ENCODE data around the gene CDS2. TPM values are rescaled to one million over a fixed set of nuclear protein-coding genes. Genes with fewer than 3 reads are reported as not detected.
A peak's percentile ranks its signal among the peaks of the same experiment; 100 is the strongest.

The CDS2 gene
- total RNA-seq, 1 experiment from 2014 or later: 49.1 TPM

- no peak for TF ChIP-seq ZNF317 (CRISPR knock-in tag; IDR thresholded peaks at IDR 0.05; ENCODE audit: borderline replicate concordance, low read depth)
These were observed 38.1 kb downstream of the CDS2 start (continued) for GRCh38 chr20:5164645-5165625.

- Mint-ChIP-seq H3K4me1 (peaks cover 55% of the 10 kb centered on the region), H3K36me3 (no peaks in the 10 kb centered on the region), H3K4me3 (no peak overlapping the region), H3K27ac (peak overlapping the region; percentile 93), H3K9me3 (no peaks in the 10 kb centered on the region), H3K27me3 (ENCODE audit: low read depth) (no peaks in the 10 kb centered on the region)
- ChIA-PET POLR2A (interaction anchor here (0.6 to 1.5 kb wide), 4 partner anchors 12 to 120 kb away, joined by 3 to 9 read pairs (median 6); partner anchors contain the start of gene CDS2), CTCF (interaction anchor here (1.0 to 4.9 kb wide), 5 partner anchors 10 to 54 kb away, joined by 3 to 48 read pairs (median 5); partner anchors contain the start of gene CDS2)
- TF ChIP-seq NR3C1 (CRISPR knock-in tag; conservative IDR thresholded peaks at IDR 0.05; ENCODE audit: low read depth): no peak
- TF ChIP-seq GTF2I (CRISPR knock-in tag; conservative IDR thresholded peaks at IDR 0.05): no peak
- peak; percentile 4; the same call in 1 of the 2 replicates for TF ChIP-seq ZNF121 (CRISPR knock-in tag; IDR thresholded peaks at IDR 0.05)
- TF ChIP-seq CBFB (CRISPR knock-in tag; IDR thresholded peaks at IDR 0.05; ENCODE audit: low read depth): no peak
- no peak for TF ChIP-seq TCF7 (CRISPR knock-in tag; IDR thresholded peaks at IDR 0.05; ENCODE audit: low read depth)
- no peak for TF ChIP-seq NFE2L1 (CRISPR knock-in tag; IDR thresholded peaks at IDR 0.05)
- ATAC-seq (peak; percentile 80), DNase-seq (ENCODE audit: low spot score) (peak; percentile 41)
These were observed 42.0 kb downstream of the CDS2 start for GRCh38 chr20:5168651-5169396.

GRCh38 chr20:5170341-5170740, 43.5 kb downstream of the CDS2 start:
- H3K27ac Mint-ChIP-seq: peak overlapping the region; percentile 66; the same call in 1 of the 2 replicates
- POLR2A ChIA-PET: interaction anchor here (1.4 to 1.7 kb wide), 2 partner anchors 14 to 44 kb away, joined by 4 to 7 read pairs; partner anchors contain the start of gene CDS2
- TF ChIP-seq ESRRA (CRISPR knock-in tag; IDR thresholded peaks at IDR 0.05; ENCODE audit: borderline replicate concordance) (no peak), USF2 (CRISPR knock-in tag; IDR thresholded peaks at IDR 0.05) (no peak), PREB (CRISPR knock-in tag; IDR thresholded peaks at IDR 0.05; ENCODE audit: borderline replicate concordance) (no peak), JUN (CRISPR knock-in tag; IDR thresholded peaks at IDR 0.05) (no peak), ERG (CRISPR knock-in tag; IDR thresholded peaks at IDR 0.05) (no peak), CBFB (CRISPR knock-in tag; IDR thresholded peaks at IDR 0.05; ENCODE audit: low read depth) (no peak), GABPB1 (CRISPR knock-in tag; IDR thresholded peaks at IDR 0.05) (no peak), ZBTB43 (CRISPR knock-in tag; IDR thresholded peaks at IDR 0.05) (no peak), HMGA2 (CRISPR knock-in tag; IDR thresholded peaks at IDR 0.05) (no peak), E2F5 (CRISPR knock-in tag; IDR thresholded peaks at IDR 0.05) (no peak), E2F1 (CRISPR knock-in tag; IDR thresholded peaks at IDR 0.05) (no peak), ATF6 (CRISPR knock-in tag; IDR thresholded peaks at IDR 0.05) (no peak), IRF2 (CRISPR knock-in tag; IDR thresholded peaks at IDR 0.05; ENCODE audit: borderline replicate concordance, low read depth) (no peak), JAZF1 (CRISPR knock-in tag; IDR thresholded peaks at IDR 0.05) (no peak)

More at GRCh38 chr20:5170341-5170740, 43.5 kb downstream of the CDS2 start:
- Mint-ChIP-seq H3K4me1 (peaks cover 62% of the 10 kb centered on the region), H3K27me3 (ENCODE audit: low read depth) (no peaks in the 10 kb centered on the region), H3K4me3 (no peak overlapping the region), H3K9me3 (no peaks in the 10 kb centered on the region), H3K36me3 (no peaks in the 10 kb centered on the region)
- DNase-seq (ENCODE audit: low spot score) (no peak), ATAC-seq (no peak)
- CTCF ChIA-PET: interaction anchor here (0.6 to 4.9 kb wide), 3 partner anchors 22 to 211 kb away, joined by 3 to 48 read pairs (median 9); partner anchors contain the start of gene CDS2
